ENCODE measurements around the gene SPRR3.

- TF ChIP-seq CTCF (IDR thresholded peaks at IDR 0.05 in 2 of 3, conservative IDR thresholded peaks at IDR 0.05 in 1 of 3; ENCODE audit: borderline replicate concordance in 1 of 3, insufficient read depth in 1 of 3, low read depth in 2 of 3, low read length in 2 of 3) (no peak), POLR2A (IDR thresholded peaks at IDR 0.05; ENCODE audit: borderline replicate concordance, extremely low read depth, insufficient read depth, insufficient read length) (no peak), EZH2phosphoT487 (IDR thresholded peaks at IDR 0.05; ENCODE audit: borderline replicate concordance) (no peak), REST (IDR thresholded peaks at IDR 0.05; ENCODE audit: low read depth) (no peak), YY1 (IDR thresholded peaks at IDR 0.05; ENCODE audit: extremely low read depth, insufficient replicate concordance, low read depth, low read length) (no peak), CBX3 (IDR thresholded peaks at IDR 0.05; ENCODE audit: low read depth) (no peak), EZH2 (IDR thresholded peaks at IDR 0.05) (no peak), FOSL1 (IDR thresholded peaks at IDR 0.05; ENCODE audit: low read depth) (no peak), POLR2AphosphoS5 (IDR thresholded peaks at IDR 0.05; ENCODE audit: low read depth, low read length) (no peak), ZNF274 (IDR thresholded peaks at IDR 0.05; ENCODE audit: low read depth, low read length) (no peak), ELF1 (IDR thresholded peaks at IDR 0.05; ENCODE audit: borderline replicate concordance, low read depth) (no peak), CEBPB (IDR thresholded peaks at IDR 0.05; ENCODE audit: low read depth) (no peak), MAX (IDR thresholded peaks at IDR 0.05) (no peak), ZBTB33 (IDR thresholded peaks at IDR 0.05; ENCODE audit: extremely low read depth, insufficient replicate concordance, low read length) (no peak)
These were observed 3.6 kb upstream of the SPRR3 start for GRCh38 chr1:152997901-152998300.

Measured in HCT116 (cell line).